GM19099 (cell line): ENCODE data around the gene P2RY8.

ENCODE experiments used
- POLR2A ChIP-seq: IDR thresholded peaks from 3 replicates; pipeline ENCODE4 v1.6.1; 2011; ENCODE audit warnings: low read depth; ENCODE audit not compliant: insufficient read length; ENCODE audit errors: extremely low read depth

P2RY8 gene

DNA sequence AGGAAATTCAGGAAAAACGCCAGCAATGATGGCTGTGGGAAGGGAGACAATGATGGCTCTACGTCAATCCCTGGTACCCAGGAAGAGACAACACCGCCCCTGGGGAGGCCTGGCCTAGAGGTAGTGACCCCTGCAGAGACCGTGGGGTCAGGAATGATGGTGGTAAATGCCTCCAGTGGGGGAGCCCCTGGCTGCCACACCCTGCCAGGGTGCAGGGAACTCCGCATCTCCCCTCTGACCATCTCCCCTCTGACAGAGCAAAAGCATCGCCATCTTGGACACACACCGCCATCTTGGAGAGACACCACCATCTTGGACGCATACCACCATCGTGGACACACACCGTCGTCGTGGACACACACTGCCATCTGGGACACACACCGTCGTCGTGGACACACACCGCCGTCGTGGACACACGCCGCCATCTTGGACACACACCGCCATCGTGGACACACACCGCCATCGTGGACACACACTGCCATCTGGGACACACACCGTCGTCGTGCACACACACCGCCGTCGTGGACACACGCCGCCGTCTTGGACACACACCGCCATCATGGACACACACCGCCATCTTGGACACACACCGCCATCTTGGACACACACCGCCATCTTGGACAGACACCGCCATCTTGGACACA is 94.1 kb downstream of the P2RY8 start:
- TF ChIP-seq POLR2A, result no peak

DNA sequence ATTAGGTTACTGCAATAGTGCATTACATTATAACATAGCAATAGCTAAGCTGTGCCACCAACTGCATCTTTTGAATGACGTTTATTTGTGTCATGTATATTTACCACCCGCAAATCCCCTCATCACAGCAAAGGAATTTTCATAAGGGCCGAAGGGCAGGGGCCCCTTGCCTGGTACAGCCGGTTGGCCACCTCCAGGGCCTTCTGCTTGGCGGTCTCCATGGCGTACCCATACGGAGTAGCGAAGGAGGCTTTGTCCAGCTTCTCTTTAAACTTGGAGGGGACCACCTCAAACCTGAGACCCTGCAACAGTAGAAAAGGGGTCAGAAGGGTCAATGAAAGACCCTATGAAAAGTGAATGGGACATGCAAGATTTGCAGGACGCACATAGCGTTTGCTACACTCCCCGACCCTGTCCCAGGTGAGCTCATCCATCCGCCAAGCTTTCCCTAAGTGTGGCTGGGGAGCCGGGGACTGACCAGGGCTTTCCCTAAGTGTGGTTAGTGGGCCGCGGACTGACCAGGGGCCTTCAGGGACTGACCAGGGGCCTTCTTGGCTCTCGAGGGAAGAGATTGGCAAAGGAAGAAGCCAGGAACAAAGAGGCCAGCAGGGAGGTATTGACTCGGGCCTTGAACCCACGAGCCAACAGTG is 94.8 kb downstream of the P2RY8 start:
- TF ChIP-seq POLR2A, result no peak

DNA sequence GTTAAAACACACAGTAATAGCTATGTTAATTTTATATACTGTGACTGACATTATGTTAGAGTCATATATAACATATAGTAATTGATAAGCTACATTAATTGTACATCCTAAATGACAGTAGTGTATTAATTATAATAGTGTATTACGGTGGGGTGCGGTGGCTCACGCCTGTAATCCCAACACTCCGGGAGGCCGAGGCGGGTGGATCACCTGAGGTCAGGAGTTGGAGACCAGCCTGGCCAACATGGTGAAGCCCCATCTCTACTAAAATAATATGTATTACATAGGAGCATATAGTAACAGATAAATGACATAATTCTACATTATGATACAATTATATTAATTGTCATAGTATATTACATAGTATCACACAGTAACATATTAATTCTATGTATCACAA is 96.5 kb downstream of the P2RY8 start:
- no peak for TF ChIP-seq POLR2A

DNA sequence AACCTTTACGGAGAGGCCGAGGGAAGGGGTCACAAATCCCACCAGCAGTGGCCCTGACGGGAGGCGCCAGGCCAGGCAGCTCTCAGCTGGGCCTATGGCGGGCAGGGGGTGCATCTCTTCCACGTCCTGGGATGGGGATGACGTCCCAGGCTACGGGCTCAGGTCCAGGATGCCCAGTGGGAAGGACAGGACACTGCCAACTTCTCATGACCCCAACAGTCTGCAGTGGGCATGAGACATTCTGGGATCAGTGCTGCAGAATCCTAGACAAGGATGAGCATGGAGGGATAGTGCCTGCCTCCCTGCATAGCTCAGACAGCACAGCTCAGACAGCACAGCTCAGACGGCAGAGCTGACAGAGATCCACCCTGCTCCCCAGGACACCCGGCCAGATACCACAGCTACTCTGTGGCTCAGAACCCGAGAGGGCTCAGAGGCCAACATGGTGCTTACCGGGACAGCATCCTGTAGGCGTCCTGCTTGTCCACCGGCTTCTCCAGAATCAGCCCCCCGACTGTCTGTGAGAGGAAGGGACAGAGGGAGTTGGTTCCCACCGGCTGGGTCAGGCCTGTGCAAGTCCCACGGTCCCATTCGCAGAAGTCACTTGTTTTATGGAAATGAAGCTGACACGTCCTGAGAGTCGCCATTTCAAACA is 101.6 kb downstream of the P2RY8 start:
- no peak for TF ChIP-seq POLR2A

DNA sequence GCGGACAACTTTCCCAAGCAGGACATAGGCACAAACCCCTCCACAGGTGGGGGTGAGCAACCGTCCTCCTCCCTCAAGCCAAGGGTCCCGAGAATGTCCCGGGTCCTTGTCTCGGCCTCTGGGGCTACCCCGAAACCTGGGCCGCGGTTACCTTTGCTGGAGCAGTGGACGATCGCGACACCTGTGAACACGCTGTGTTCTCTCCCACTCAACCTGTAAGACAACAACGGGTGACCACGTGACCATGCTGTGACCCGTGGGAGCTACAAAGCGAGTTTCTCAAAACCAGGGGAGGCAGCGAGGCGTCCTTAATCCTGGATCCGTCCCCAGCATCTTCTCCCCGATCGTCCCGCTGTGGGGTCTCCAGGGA is 102.1 kb downstream of the P2RY8 start:
- TF ChIP-seq POLR2A, result no peak

DNA sequence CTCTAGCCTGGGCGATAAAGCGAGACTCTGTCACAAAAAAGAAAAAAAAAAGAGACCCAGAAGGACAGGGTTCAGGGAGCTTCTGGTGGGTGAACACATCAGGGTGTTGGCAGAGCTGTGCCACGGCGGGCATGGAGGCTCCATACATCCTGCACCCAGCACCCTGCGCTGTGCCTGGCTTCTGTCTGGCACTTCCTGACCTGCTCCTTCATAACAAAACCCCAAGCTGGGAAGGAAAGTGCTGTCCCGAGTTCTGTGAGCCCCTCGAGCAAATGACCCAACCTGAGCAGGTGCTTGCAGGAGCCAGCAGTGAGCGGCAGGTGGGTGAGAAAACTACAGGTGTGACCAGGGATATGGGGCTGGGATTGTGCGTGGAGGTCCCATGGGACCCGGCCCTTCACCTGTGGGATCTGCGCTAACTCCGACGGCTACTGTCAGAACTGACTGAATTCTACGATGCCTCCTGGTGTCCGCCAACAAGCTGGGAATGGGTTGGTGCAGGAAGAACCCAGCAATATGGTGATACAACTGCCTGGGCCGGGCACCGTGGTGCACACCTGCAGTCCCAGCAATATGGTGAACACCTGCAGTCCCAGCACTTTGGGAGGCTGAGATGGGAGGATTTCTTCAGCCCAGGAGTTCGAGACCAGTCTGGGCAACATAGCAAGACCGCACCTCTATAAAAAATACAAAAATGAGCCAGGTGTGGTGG is 103.2 kb downstream of the P2RY8 start:
- TF ChIP-seq POLR2A, result no peak

DNA sequence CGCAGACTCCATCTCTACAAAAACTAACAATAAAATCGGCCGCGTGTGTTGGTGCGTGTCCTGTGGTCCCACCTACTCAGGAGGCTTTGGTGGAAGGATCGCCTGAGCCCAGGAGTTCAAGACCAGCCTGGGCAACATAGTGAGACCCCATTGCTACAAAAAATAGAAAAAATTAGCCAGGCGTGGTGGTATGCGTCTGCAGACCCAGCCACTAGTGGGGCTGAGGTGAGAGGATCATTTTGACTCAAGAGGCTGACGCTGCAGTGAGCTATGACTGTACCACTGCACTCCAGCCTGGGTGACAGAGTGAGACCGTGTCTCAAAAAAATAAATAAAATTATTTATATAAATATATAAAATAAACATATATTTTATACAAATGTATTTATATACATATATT is 106.5 kb downstream of the P2RY8 start:
- TF ChIP-seq POLR2A, result no peak

DNA sequence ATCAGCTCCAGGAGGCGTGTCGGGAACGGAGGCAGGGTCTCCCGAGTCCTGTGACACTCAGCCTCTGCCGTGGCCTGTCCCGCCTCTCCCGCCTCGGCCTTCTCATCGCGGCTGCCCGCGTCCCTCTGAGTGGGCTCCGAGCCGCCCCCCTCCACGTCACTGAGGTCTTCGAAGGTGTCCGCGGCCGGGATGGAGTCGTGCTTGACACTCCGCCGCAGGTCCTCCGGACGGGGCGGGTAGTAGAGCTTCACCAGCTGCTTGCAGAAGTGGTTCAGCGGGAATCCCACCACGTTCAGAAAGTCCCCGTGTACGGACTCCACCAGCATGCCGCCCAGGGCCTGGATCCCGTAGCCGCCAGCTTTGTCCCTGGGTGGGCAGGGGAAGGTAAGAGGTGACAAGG is 109.2 kb downstream of the P2RY8 start:
- TF ChIP-seq POLR2A, result no peak

DNA sequence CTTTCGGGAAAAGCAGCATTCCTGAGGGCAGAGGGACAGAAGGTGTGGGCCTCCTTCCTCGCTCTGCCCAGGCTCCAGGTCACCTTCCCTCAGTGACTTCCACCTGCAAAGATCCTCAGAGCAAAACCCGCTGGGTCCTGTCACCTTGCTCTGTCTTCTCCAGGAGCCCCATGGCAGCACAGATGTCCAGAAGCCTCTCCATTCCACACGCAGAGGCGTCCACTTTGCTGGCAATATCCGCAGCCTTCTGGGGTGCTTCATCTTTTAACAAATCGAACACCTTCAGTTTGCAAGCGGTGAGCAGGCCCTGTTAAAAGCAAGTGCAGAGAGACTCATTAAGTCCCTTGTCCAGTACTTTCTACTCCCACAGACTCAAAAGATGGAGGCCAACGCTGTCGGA is 111.6 kb downstream of the P2RY8 start:
- TF ChIP-seq POLR2A, result no peak

DNA sequence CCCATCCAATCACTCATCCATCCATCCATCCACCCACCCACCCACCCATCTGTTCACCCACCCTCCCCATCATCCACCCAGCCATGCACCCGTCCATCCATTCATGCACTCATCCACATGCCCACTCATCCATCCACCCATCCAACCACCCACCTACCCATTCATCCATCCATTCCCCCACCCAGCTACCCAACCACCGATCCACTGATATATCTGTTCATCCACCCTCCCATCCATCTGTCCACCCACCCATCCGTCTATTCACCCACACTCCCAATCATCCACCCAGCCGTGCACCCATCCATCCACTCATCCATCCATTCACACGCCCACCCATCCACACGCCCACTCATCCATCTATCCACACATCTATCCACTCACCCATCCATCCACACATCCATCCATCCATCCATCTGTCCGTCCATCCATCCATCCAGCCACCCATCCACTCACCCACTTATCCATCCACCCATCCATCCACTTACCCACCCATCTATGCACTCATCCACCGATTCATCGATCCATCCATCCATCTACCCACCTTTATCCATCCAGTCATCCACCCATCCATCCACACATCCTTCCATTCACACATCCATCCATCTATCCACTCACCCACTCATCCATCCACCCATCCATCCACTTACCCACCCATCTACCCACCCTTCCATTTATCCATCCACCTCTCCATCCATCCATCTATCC is 112.7 kb downstream of the P2RY8 start:
- no peak for TF ChIP-seq POLR2A

DNA sequence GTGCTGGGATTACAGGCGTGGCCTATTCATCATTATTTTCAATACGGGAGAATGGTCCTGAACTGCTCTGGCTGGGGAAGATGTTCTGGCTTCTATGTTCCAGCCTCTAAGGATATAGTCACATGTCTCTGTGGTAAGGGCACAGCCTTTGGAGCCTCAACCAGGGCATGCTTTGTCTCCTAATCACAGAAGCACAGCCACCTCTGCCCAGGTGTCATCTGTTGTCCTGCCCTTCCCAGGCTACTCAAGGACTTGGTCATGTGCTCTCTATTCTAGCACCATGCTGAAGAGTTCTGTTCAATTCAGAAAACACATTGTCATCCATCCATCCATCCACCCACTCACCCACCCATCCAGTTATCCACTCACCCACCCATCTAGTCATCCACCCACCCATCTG is 113.8 kb downstream of the P2RY8 start:
- TF ChIP-seq POLR2A, result no peak

DNA sequence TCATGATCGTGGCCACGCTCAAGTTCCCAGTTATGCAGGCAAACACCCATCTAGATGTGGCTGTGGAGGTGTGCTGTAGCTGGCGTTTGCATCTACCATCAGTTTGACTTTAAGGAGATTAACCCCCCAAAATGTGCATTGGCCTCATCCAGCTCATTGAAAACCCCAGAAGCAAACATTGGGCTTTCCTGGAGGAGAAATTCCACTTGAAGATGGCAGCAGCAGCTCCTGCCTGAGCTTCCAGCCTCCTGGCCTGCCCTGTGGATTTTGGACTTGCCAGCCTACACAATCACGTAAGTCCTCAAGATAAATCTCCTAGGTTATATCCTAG is 114.9 kb downstream of the P2RY8 start:
- no peak for TF ChIP-seq POLR2A

DNA sequence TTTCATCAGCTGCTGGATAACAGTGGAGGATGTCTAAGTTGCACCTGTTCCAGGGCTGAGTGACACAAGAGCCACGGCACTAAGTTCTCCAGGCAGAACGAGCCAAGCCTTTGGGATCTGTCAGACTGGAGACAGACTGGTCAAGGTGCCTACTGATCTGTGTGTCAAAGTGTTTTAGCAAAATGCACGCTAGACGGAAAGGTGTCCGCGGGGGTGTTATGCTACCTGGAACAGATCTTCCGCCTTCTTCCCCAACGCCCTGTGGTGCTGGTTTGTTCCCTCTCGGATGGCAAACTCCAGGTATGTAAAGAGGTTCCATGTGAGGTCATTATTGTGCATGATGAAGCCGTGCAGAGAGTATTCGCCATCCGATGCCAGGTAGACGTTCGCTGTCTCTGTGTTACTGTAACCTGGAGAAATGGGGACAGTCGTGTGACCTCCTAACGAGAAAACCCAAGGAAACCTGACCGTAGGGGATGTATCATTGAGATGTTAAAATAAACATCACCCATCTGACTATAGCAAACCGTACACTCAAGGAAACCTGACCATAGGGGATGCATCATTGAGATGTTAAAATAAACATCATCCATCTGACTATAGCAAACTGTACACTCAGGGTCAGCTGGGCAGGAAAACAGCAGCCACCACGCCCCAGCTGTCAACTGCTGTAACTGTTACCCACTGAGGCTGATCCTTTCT is 115.4 kb downstream of the P2RY8 start:
- TF ChIP-seq POLR2A, result no peak

DNA sequence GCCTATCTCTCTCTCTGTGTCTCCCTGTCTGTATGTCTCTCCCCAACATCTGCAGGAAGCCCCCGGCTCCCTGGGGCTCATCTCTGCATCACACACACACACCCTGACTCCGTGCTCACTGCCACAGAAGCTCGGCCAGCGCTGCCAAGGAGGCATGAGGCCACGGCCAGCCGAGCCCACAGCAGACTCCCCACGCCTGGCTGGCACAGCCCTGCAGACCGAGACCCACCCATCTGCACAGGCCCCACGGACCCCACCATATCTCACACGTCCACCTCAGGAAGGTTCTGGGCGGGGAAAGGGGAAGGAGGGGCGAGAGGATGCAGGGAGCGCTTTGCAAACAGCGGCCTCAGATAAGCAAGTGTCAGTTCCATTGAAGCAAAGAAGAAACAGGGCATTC is 116.6 kb downstream of the P2RY8 start:
- TF ChIP-seq POLR2A, result no peak
